SKM-1 treated with dmso at 0.1 percent for 144 hours (cell line): ENCODE data around the gene B3GALNT2.
"Not testable (repeated sequence)": the region's sequence is repeated elsewhere in the genome, so short reads cannot be mapped to it uniquely, and the experiment has no call there.

Source experiments
- DNase-seq: peaks from one replicate; lab custom pipeline; 2025; ENCODE audit not compliant: unreplicated experiment; lab: John Stamatoyannopoulos, UW

Gene B3GALNT2

DNA sequence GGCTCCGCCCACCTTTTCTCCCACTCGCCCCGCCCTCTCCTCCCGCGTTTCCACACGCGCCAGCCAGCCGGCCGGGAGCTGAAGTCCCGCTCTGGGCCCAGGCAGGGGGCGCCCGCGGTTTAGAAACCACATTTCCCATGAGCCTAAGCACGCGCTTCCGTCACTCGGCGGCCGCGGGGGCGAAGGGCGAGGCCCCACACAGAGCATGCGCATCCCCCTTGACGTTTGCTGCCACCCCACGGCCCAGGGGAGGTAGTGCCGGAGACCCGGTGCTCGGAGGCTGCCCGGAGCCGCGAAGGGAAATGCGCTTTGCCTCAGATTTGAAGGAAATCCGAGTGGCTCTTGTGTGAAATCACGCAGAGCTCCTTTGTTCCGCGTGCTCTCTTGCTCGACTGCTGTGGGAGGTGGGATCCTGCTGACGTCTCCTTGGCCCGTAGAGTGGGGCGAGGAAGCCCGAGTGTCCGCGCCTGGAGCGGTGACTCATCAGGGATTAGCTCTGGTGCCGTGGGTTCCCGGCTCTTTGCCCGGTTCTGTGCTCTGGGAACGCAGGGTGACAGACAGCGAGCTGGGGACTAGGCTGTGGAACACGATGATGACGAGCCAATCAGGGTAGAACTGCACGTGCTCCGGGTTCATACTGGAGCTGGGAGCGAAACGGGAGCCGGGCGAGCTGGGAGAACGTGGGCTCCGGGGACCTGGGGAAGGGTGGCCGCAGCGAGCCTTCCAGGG lies 406 bp upstream of the B3GALNT2 start:
- DNase-seq, result peak; percentile 100

DNA sequence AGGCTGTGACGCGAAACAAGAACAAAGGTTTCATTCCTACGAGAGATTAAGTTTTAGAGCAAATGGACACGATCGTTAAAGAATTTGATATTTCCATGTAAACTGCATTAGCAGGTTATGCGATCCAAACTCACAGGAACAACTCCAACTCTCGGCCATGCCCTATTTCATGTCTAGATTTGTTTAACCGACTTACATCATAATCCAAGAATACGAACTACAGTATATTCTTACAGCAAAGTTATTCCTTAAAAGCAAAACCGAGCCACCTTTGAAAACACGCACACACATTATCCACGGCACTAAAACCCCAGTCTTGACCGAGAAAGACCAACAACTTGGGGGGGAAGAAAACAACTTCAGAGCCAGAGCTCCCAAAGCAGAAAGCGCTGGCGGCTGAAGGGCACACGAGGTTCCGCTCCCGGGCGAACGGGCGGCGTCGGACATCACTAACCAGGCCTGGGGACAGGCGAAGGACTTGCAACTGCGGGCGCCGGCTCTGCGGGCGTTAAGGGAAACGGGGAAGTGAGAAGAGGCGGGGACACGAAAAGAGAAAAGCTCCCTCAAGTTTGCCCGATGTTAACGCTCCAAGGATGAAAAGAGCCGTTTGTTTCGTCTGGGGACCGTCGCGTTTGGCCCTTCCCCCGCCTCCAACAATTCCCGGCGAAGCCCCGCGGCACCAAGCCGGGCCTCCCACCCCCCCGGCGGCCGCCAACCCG lies 690 bp downstream of the B3GALNT2 start:
- DNase-seq, result peak; percentile 83

DNA sequence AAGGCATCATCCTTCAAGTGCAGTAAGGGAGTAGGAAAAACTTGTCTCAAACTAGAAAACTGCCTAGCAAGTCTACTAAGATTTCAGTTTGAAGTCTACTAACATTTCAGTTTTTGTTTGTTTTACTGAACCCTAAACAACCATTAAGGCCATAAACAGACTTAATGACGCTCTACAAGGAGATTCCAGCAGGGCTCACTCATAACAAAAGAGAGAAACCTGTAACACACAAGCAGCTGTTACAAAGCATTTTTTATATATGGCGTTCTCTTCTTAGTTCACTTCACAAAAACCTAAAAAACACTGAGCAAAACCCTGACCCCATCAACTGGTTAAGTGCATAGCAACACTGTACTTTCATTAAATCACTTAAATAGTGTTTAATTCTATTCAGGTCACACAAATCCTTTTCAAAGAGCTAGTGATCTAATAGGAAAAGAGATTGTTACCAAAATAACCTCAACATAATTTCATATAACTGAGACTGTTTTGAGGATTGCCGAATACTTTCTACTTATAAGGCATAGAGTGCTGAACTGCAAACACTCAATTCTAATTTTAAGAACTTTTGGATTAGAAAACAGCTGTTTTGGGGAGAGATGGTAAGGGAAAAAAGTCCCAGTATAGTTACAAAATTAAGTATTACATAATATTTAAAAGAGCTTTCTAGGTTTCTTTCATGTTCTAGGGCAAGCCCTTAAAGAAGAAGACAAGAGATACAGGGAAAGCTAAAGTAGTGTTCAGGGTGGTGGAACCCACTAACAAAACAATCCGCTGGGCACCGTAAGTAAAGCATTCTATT lies 1.4 kb downstream of the B3GALNT2 start:
- DNase-seq, result no peak

DNA sequence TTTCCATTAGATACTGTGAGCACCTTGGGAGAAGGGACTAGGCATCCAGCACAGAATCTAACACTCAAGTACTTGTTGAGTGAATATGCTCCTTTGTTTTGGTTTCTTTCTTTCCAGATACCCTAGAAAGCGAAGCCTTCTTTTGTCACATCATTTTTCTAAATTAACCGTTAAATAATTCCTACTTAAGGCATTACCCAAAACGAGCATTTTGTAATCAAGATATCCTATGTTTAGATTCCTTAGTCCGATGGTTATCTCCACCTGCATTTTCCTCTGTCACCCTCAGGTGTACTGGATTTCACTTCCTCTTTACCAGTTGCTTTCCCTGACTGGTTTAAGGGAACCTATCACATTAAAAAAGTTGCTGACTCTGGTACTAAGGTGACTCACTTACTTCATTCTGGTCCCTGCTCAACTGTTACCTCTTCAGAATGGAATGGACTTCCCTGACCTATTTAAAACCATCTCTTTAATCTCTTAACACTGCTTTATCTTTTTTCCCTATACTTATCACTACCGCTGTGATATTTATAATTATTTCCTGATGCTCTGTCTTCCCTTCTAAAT lies 3.2 kb downstream of the B3GALNT2 start:
- peak; percentile 17 for DNase-seq

DNA sequence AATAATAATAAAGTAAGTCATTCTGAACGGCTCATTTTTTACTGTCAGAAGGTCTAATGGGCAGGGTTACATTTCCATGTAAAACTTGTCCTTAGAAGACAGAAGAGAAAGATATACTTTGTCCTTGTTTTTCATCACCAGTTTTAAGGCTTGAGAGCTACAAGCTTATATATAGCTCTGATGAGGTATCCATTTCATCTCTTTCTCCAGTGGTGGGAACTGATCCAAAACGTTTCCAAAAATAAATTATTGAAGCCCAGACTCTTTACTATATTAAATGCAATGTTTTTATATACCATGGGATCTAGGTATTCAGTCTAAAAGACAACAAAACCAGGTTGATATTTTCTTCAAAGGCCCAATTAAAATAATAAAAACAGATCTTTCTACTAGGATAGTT lies 8.7 kb downstream of the B3GALNT2 start:
- DNase-seq, result no peak

DNA sequence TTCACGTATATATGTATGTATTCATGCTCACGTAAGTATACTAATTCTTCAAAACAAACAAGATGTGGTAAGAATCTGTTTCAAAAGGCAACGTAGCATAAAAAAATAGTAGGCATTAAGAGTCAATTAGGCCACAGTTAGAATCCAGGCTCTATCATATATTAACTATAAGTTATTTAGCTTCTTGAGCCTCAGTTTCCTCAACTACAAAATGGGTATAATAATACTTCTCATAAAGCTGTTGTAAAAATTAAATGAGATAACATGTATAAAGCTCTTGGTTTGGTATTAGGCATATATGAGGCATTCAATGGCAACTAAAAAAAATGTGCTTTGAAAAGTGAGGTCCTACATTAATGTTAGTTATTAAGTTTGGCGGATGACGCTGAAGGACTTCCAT lies 9.2 kb downstream of the B3GALNT2 start:
- no peak for DNase-seq

DNA sequence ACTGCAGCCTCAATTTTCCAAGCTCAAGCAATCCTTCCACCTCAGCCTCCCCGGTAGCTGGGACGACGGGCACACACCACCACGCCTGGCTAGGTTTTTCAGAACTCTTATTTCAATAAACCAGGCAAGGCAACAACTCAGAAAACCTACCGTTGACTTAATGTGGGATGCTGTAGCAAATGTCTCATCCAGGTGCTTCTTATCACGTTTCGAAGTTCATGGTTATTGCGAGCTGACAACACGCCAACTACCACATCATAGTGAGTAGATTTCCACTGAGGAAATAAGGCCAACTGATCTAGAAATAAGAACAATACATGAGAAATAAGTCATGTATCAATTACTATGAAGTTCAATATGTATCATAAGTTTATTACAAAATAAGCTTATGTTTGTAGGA lies 9.7 kb downstream of the B3GALNT2 start:
- DNase-seq, result no peak

DNA sequence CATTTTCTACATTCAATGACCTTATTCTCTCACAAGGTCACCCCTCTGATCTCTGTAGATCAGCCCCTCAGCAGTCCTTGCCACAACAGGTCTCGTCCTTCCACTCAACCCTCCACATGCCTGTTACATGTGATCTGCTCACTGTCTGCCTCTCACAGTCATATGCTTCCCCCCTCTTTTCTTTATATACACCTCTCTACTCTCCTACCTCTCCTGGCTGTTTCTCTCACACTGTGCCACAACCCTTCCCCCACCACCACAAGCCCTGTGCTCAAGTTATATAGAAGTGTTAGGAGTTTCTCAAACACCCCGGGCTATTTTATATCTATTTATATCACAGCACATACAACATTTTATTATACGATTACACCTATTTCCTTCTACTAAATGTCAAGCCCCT lies 12.6 kb downstream of the B3GALNT2 start:
- DNase-seq, result no peak

DNA sequence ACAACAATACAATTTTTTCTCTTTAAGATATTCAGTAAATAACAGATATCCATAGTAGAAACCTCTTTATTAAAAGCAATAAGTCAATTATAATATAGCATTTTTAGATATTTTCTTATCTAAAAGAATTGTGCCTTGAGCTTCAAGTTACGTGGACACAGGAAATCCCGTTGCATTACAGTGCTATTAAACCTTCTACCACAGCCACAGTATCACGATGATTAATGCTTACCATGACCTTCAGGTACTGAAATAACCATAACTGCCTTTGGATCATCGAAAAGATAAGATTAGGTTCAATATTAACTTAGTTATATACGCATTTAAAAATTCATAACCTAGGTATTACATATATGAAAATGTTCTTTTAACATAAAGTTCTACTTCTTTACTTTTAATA lies 17.9 kb downstream of the B3GALNT2 start:
- no peak for DNase-seq

DNA sequence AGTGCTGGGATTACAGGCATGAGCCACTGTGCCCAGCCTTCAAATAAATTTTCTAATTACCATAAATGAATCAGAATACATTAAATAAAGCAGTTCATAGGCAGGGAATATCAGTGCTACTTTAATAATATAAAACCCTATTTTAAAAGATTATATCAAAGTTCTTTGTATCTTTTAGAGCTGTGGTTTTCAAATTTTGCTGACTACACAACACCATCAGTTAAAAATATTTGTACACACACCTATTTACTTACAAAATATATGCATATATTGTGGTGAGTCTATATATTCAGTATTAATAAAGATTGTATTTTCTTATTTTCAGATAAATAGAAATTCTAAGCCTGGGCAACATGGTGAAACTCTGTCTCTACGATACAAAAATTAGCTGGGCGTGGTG lies 18.7 kb downstream of the B3GALNT2 start:
- no peak for DNase-seq

DNA sequence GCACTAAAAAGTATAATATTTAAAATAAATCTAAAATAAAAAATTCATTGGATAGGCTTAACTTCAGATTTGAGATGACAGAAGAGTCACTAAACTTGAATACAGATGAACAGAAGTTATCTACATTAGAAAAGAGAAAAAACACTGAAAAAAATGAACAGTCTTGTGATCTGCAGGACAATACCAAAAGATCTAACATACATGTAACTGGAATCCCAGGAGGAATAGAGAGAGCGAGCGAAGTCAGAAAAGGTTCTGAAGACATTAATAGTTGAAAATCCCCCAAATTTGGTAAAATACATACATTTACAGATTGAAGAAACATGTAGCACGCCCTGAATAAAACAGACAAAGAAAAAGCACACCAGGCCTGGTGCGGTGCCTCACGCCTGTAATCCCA lies 21.2 kb downstream of the B3GALNT2 start:
- no peak for DNase-seq

DNA sequence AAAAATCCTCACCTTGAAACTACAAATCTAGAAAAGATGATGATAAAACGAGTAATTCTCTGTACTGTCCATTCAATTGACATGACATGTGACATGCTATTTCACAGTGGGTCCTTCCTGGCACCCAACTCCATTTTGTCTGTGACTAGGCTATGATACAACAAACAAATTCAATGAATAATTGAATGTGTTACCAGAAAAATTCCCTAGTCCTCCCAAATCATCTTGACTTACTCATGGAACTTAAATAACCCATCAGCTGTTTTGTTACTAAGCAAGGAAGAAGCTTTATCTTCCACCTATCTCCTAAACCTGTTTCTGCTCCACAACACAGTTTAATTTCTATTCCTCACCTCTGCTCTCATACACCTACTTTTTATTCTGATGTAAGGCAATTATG lies 30.4 kb downstream of the B3GALNT2 start:
- DNase-seq, result no peak

DNA sequence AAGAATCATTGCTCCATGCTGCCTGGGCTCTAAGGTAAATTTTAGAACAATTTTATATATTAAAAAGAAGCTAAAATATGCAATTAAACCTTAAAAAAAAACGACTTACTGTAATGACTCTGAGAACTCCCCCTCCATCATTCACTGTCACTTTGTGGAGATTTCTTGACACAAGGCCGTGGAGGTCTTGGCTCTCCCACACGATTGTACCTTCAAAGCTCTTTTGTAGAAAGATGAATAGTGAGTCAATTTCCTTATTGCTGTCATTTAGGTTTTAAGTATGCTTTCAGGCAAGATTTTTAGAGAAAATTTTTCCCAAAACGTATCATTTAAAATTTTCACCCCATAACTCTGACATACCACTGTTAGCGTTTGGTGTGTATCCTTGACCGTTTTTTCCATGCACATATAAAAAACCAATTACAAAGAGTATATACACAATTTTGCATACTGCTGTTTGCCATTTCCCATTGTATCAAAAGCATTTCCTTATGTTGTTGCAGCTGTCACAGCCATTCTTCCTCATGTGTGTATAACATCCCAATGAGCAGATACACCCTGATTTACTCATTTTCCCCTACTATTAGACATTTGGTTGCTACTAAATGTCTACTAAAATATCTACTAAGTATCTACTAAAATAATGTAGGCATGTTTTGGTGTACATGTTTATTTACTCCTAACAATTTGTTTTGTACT lies 33.4 kb downstream of the B3GALNT2 start:
- no peak for DNase-seq

DNA sequence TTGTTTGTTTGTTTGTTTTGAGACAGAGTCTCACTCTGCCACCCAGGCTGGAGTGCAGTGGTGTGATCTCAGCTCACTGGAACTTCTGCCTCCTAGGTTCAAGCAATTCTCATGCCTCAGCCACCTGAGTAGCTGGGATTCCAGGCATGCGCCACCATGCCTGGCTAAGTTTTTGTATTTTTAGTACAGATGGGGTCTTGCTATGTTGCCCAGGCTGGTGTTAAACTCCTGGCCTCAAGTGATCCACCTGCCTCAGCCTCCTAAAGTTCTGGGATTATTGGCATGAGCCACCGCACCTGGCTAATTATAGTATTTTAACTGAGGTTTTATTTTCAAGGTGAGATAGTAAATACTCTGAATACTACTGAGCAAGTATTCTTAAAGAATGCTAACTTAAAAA lies 34.4 kb downstream of the B3GALNT2 start:
- DNase-seq, result not testable (repeated sequence)

DNA sequence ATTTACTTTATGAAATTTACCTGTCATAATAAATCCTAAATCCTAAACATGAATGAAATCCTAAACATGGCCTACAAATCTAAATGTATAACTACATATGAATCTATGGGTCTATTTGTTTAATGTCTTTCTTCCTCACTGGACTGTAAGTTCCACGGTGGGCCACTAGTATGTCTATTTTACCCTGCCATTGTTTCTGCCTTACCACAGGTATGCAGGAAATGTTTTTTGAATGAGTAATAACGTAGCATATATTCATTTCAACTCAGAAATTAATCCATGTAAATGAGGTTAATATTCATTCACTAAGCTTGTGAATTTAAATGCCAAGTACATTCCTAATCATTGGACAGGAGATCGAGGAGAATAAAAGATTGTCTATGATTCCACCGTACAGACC lies 35.3 kb downstream of the B3GALNT2 start:
- DNase-seq, result no peak

DNA sequence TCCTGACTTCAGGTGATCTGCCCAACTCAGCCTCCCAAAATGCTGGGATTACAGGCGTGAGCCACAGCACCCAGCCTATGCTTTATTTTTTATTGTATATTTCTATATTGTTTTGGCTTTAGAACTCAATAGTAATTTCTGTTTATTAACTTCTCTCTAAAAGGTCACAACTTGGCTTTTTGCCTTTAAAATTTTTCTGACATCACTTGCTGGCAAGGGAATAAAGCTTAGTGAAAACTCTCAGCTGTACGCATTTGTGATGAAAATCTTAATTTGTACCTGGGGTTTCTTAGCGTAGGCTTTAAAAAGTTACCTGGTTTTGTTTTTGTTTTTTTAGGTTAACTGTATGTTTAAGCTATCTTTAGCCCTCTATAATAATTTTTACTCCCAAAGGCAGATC lies 36.2 kb downstream of the B3GALNT2 start:
- DNase-seq, result no peak

DNA sequence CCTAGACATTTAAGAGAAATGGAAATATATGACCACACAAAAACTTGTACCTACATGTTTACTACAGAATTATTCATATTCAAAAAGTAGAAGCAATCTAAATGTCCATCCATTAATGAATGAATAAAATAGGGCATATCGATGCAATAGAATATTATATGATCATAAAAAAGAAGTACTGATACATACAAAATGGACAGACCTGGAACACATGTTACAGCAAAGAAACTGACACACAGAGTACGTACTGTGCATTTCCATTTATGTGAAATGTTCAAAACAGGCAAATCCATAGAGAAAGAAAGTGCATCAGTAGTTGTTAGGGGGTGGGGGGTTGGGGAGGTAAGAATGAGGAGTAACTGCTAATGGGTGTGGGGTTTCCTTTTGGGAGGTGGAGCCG lies 39.2 kb downstream of the B3GALNT2 start:
- no peak for DNase-seq

DNA sequence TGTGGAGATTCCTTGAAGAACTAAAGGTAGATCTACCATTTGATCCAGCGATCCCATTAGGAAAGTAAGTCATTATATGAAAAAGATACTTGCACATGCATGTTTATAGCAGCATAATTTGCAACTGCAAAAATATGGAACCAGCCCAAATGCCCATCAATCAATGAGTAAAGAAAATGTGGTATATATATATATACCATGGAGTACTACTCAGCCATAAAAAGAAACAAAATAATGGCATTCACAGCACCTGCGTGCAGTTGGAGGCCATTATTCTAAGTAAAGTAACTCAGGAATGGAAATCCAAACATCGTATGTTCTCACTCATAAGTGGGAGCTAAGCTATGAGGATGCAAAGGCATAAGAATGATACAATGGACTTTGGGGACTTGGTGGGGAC lies 41.4 kb downstream of the B3GALNT2 start:
- DNase-seq, result not testable (repeated sequence)

DNA sequence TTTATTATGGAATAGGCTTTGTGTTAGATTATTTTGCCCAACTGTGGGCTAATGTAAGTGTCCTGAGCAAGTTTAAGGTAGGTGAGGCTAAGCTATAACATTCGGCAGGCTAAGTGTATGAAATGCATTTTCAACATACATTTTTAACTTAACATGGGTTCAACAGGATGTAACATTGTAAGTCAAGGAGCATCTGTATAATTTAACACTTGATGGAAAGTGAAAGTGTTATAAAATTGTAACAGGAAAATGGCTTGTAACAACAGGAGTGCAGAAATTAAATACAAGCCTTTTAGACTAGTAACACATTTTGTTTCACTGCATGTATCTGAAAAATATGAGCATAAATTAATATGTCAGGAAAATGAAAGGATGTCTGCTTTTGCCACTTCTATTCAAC lies 42.3 kb downstream of the B3GALNT2 start:
- DNase-seq, result no peak

DNA sequence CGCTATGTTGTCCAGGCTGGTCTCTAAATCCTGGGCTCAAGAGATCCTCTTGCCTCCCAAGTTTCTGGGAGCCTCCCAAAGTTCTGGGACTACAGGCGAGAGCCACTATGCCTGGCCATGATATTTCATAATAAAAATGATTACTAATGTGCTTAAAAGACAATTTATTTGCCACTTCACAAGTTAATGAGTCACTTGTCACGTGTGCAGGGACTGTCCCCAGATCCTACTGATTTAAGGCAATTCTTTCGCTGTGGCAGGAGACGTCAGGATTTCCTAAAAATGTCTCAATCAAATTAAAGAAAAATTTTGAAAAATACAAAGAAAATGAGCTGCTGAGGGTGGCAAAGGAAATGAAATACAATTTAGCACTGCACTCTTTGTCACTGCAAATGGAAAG lies 43.5 kb downstream of the B3GALNT2 start:
- no peak for DNase-seq

DNA sequence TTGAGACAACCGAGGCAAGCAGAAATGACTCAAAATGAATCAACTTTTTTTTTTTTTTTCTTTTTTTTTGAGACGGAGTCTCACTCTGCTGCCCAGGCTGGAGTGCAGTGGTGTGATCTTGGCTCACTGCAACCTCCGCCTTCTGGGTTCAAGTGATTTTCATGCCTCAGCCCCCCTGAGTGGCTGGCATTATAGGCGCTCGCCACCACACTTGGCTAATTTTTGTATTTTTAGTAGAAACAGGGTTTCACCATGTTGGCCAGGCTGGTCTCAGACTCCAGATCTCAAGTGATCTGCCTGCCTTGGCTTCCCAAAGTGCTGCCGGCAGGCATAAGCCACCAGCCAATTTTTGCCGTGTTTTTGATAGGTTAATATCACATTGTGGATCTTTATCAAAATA lies 46.4 kb downstream of the B3GALNT2 start:
- not testable (repeated sequence) for DNase-seq
